WTC11 (cell line): ENCODE data around the gene ADGRL3. TPM values are rescaled to one million over a fixed set of nuclear protein-coding genes. Genes with fewer than 3 reads are reported as not detected.

ENCODE experiments used
- ATAC-seq: fragments of 200-7000 bp; cut with Tn5 transposase; 2 replicates; pipeline ENCODE4 v1.10.0; 2021; ENCODE audit warnings: mild to moderate bottlenecking, moderate library complexity
- CTCF ChIA-PET: fragments of 300-600 bp; sonication (Branson Sonifier 250); formaldehyde crosslinking; loops from one replicate; lab custom pipeline; 2021; ENCODE audit warnings: antibody characterized with exemption; lab: Charles Lee
- POLR2A ChIA-PET: fragments of 350-600 bp; sonication (Branson Sonifier 250); formaldehyde crosslinking; loops from one replicate; lab custom pipeline; 2021; ENCODE audit warnings: antibody characterized with exemption; lab: Charles Lee
- DNase-seq: peaks from one replicate; pipeline ENCODE4 v3.0.0; 2021; ENCODE audit warnings: low spot score
- H3K27ac Mint-ChIP-seq: 2 replicates; pipeline ENCODE4 v1.8.0; 2021; ENCODE audit warnings: mixed read lengths
- H3K27me3 Mint-ChIP-seq: 2 replicates; pipeline ENCODE4 v1.8.0; 2021; ENCODE audit warnings: low read depth, mild to moderate bottlenecking, moderate library complexity, mixed read lengths
- H3K36me3 Mint-ChIP-seq: 2 replicates; pipeline ENCODE4 v1.8.0; 2021; ENCODE audit warnings: mixed read lengths
- H3K4me1 Mint-ChIP-seq: 2 replicates; pipeline ENCODE4 v1.8.0; 2022; ENCODE audit warnings: mixed read lengths
- H3K4me3 Mint-ChIP-seq: 2 replicates; pipeline ENCODE4 v1.8.0; 2021; ENCODE audit warnings: mild to moderate bottlenecking, moderate library complexity, mixed read lengths
- H3K9me3 Mint-ChIP-seq: 2 replicates; pipeline ENCODE4 v1.8.0; 2021; ENCODE audit warnings: mixed read lengths
- AR ChIP-seq: fragments of 250-450 bp; sonication (Bioruptor Pico); IDR thresholded peaks from 2 replicates; pipeline ENCODE4 v1.9.0; 2021; ENCODE audit warnings: mild to moderate bottlenecking
- ATF1 ChIP-seq: sonication (generic); formaldehyde crosslinking; IDR thresholded peaks from 2 replicates; pipeline ENCODE4 v1.8.1; 2023; ENCODE audit warnings: mild to moderate bottlenecking, moderate library complexity, missing genetic modification reagents
- CDX4 ChIP-seq: fragments of 250-450 bp; sonication (Bioruptor Pico); IDR thresholded peaks from 2 replicates; pipeline ENCODE4 v1.9.0; 2021; ENCODE audit warnings: moderate library complexity, mild to moderate bottlenecking, inconsistent platforms, borderline replicate concordance
- CREB1 ChIP-seq: sonication (generic); formaldehyde crosslinking; IDR thresholded peaks from 2 replicates; pipeline ENCODE4 v1.8.0; 2023; ENCODE audit warnings: mild to moderate bottlenecking, missing genetic modification reagents
- CREM ChIP-seq: sonication (generic); formaldehyde crosslinking; IDR thresholded peaks from 2 replicates; pipeline ENCODE4 v1.8.1; 2022; ENCODE audit warnings: mild to moderate bottlenecking, missing genetic modification reagents, moderate library complexity
- E2F1 ChIP-seq: sonication (generic); formaldehyde crosslinking; IDR thresholded peaks from 2 replicates; pipeline ENCODE4 v1.8.0; 2022; ENCODE audit warnings: mild to moderate bottlenecking, missing genetic modification reagents
- ERG ChIP-seq: fragments of 250-450 bp; sonication (Bioruptor Pico); IDR thresholded peaks from 2 replicates; pipeline ENCODE4 v1.8.0; 2021; ENCODE audit warnings: mild to moderate bottlenecking
- ESRRA ChIP-seq: sonication (generic); formaldehyde crosslinking; IDR thresholded peaks from 2 replicates; pipeline ENCODE4 v1.8.1; 2022; ENCODE audit warnings: mild to moderate bottlenecking, missing genetic modification reagents, borderline replicate concordance
- GTF2I ChIP-seq: fragments of 250-450 bp; sonication (Bioruptor Pico); conservative IDR thresholded peaks from 2 replicates; pipeline ENCODE4 v1.4.0; 2021; ENCODE audit warnings: mild to moderate bottlenecking
- NFATC4 ChIP-seq: fragments of 250-450 bp; sonication (Bioruptor Pico); IDR thresholded peaks from 2 replicates; pipeline ENCODE4 v1.9.0; 2021; ENCODE audit warnings: mild to moderate bottlenecking
- NFYB ChIP-seq: sonication (generic); formaldehyde crosslinking; conservative IDR thresholded peaks from 2 replicates; pipeline ENCODE4 v1.8.0; 2022; ENCODE audit warnings: low read depth, missing genetic modification reagents
- OVOL2 ChIP-seq: fragments of 250-450 bp; sonication (Bioruptor Pico); IDR thresholded peaks from 2 replicates; pipeline ENCODE4 v1.9.0; 2021; ENCODE audit warnings: mild to moderate bottlenecking, borderline replicate concordance
- SMAD3 ChIP-seq: sonication (generic); formaldehyde crosslinking; IDR thresholded peaks from 2 replicates; pipeline ENCODE4 v1.8.0; 2022; ENCODE audit warnings: missing genetic modification reagents, mild to moderate bottlenecking, borderline replicate concordance
- USF1 ChIP-seq: sonication (generic); formaldehyde crosslinking; IDR thresholded peaks from 2 replicates; pipeline ENCODE4 v1.8.0; 2022; ENCODE audit warnings: mild to moderate bottlenecking, missing genetic modification reagents
- ZNF416 ChIP-seq: fragments of 250-450 bp; sonication (Bioruptor Pico); IDR thresholded peaks from 2 replicates; pipeline ENCODE4 v1.9.0; 2021; ENCODE audit warnings: mild to moderate bottlenecking, inconsistent platforms
- ZNF425 ChIP-seq: fragments of 250-450 bp; sonication (Bioruptor Pico); conservative IDR thresholded peaks from 2 replicates; pipeline ENCODE4 v1.9.0; 2021; ENCODE audit warnings: mild to moderate bottlenecking
- ZNF532 ChIP-seq: fragments of 250-450 bp; sonication (Bioruptor Pico); IDR thresholded peaks from 2 replicates; pipeline ENCODE4 v1.9.0; 2021; ENCODE audit warnings: mild to moderate bottlenecking, borderline replicate concordance
- ZNF671 ChIP-seq: fragments of 250-450 bp; sonication (Bioruptor Pico); IDR thresholded peaks from 2 replicates; pipeline ENCODE4 v1.8.0; 2021; ENCODE audit warnings: mild to moderate bottlenecking
- total RNA-seq: library from RNA; stranded (reverse); gene quantifications from 3 replicates; pipeline ENCODE4 v1.2.3, GENCODE V29; 2021

Gene ADGRL3
- total RNA-seq, 1 experiment from 2014 or later, result 8.7 TPM

GRCh38 chr4:61741327-61742096 is 541.4 kb downstream of the ADGRL3 start (continued):
- TF ChIP-seq ZNF425 (CRISPR knock-in tag) (no peak), ERG (no peak), CREB1 (CRISPR knock-in tag) (no peak), OVOL2 (no peak), SMAD3 (CRISPR knock-in tag) (no peak), ESRRA (no peak), USF1 (no peak), E2F1 (CRISPR knock-in tag) (no peak), GTF2I (CRISPR knock-in tag) (no peak)

GRCh38 chr4:61750810-61751209 is 550.7 kb downstream of the ADGRL3 start:
- DNase-seq (no peak), ATAC-seq (peak; percentile 62)
- no peak overlapping the region for H3K27ac Mint-ChIP-seq
- POLR2A ChIA-PET, result no interaction called here
- H3K4me3 Mint-ChIP-seq, result no peak overlapping the region
- peaks cover 62% of the 10 kb centered on the region for H3K9me3 Mint-ChIP-seq
- no peaks in the 10 kb centered on the region; the same call in none of the 2 replicates for H3K27me3 Mint-ChIP-seq
- H3K36me3 Mint-ChIP-seq, result peaks cover 92% of the 10 kb centered on the region
- H3K4me1 Mint-ChIP-seq, result no peaks in the 10 kb centered on the region
- CTCF ChIA-PET, result no interaction called here
- TF ChIP-seq CREM (CRISPR knock-in tag) (no peak), NFYB (CRISPR knock-in tag) (no peak), ZNF425 (CRISPR knock-in tag) (0 out of 2 replicates have a peak, but pooled peaks have one; percentile 48), NFATC4 (CRISPR knock-in tag) (peak; percentile 76; the same call in 1 of the 2 replicates), AR (peak; percentile 72; the same call in 1 of the 2 replicates), CDX4 (CRISPR knock-in tag) (no peak), ATF1 (CRISPR knock-in tag) (no peak), ZNF416 (CRISPR knock-in tag) (peak; percentile 67; the same call in 1 of the 2 replicates), ZNF671 (CRISPR knock-in tag) (0 out of 2 replicates have a peak, but pooled peaks have one; percentile 31), ZNF532 (0 out of 2 replicates have a peak, but pooled peaks have one; percentile 59)
